Fibroblast of lung (primary cell): ENCODE measurements around the gene TNS1.

Experiments used
- EZH2 ChIP-seq: IDR thresholded peaks from 2 replicates; pipeline ENCODE4 v1.5.1; 2012; ENCODE audit warnings: low read length, control low read depth, mild to moderate bottlenecking; ENCODE audit errors: missing control alignments
- TF ChIP-seq, protein P1 (sequence below), 2 donors: IDR thresholded peaks in 1 of 2; conservative IDR thresholded peaks in 1 of 2; 1 replicate in 1 of 2; 2 replicates in 1 of 2; pipeline ENCODE4 v1.5.1; 2011 to 2012; ENCODE audit warnings: low read length in 2 of 2, control low read depth in 1 of 2, inconsistent platforms in 1 of 2, low read depth in 1 of 2, mild to moderate bottlenecking in 1 of 2

DNA sequence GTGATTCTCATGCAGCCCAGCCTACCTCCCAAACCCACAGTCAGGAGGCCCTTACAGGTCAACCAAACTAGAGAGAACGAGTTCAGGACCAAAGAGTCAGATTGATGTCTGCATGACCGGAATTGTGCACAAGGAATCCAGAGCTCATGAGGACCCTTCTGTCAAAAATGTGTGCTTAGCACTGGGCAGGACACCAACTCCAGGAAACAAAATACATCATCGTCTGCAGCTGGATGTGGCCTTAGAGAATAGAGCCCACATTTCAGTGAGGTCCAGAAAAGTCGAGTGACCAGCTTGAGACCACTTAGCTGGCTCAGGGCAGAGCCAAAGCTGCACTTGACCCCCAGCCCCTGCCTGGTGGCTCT, 3.2 kb downstream of the TNS1 start:
- TF ChIP-seq EZH2, result no peak
- TF ChIP-seq, protein P1, sequence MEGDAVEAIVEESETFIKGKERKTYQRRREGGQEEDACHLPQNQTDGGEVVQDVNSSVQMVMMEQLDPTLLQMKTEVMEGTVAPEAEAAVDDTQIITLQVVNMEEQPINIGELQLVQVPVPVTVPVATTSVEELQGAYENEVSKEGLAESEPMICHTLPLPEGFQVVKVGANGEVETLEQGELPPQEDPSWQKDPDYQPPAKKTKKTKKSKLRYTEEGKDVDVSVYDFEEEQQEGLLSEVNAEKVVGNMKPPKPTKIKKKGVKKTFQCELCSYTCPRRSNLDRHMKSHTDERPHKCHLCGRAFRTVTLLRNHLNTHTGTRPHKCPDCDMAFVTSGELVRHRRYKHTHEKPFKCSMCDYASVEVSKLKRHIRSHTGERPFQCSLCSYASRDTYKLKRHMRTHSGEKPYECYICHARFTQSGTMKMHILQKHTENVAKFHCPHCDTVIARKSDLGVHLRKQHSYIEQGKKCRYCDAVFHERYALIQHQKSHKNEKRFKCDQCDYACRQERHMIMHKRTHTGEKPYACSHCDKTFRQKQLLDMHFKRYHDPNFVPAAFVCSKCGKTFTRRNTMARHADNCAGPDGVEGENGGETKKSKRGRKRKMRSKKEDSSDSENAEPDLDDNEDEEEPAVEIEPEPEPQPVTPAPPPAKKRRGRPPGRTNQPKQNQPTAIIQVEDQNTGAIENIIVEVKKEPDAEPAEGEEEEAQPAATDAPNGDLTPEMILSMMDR (conservative IDR thresholded peaks at IDR 0.05 in 1 of 2, IDR thresholded peaks at IDR 0.05 in 1 of 2; ENCODE audit: low read depth in 1 of 2, low read length in 2 of 2), result no peak
